K562 (cell line): ENCODE measurements around the gene UBXN2A. TPM values are rescaled to one million over a fixed set of nuclear protein-coding genes. Genes with fewer than 3 reads are reported as not detected.

Experiments used
- BRD4 ChIP-seq: fragments of 200-600 bp; sonication (generic); IDR thresholded peaks from 2 replicates; pipeline ENCODE4 v1.6.1; 2017; ENCODE audit warnings: inconsistent platforms
- CBX8 ChIP-seq: fragments of 200-600 bp; sonication (generic); IDR thresholded peaks from 2 replicates; pipeline ENCODE4 v1.6.1; 2012; ENCODE audit warnings: borderline replicate concordance, mixed run types, low read depth, mild to moderate bottlenecking, moderate library complexity, mixed read lengths, low read length, control low read depth, inconsistent platforms; ENCODE audit not compliant: poor library complexity, severe bottlenecking; ENCODE audit errors: extremely low read depth
- CEBPG ChIP-seq, 3 experiments: fragments of 200-800 bp in 1 of 3; sonication (Bioruptor generic) in 1 of 3; sonication (generic) in 1 of 3; formaldehyde crosslinking in 1 of 3; IDR thresholded peaks in 2 of 3; conservative IDR thresholded peaks in 1 of 3; 2 replicates each; pipeline versions ENCODE4 v1.6.1 to v1.8.0; 2016 to 2022; ENCODE audit warnings: missing compliant biosample characterization in 2 of 3, missing genetic modification characterization in 2 of 3, mild to moderate bottlenecking in 1 of 3, missing genetic modification reagents in 1 of 3
- CREB1 ChIP-seq, 2 experiments: sonication (generic) in 1 of 2; formaldehyde crosslinking in 1 of 2; IDR thresholded peaks; 2 replicates each; pipeline versions ENCODE4 v1.6.1 to v1.8.0; 2012 to 2022; ENCODE audit warnings: inconsistent platforms in 1 of 2, mild to moderate bottlenecking in 1 of 2, missing genetic modification reagents in 1 of 2, moderate library complexity in 1 of 2
- FOXP1 ChIP-seq: sonication (generic); formaldehyde crosslinking; IDR thresholded peaks from 2 replicates; pipeline ENCODE4 v1.8.0; 2022; ENCODE audit warnings: mild to moderate bottlenecking, missing genetic modification reagents
- HSF4 ChIP-seq: fragments of 250-450 bp; sonication (Bioruptor Pico); IDR thresholded peaks from 2 replicates; pipeline ENCODE4 v2.1.2; 2022; ENCODE audit warnings: mild to moderate bottlenecking, moderate library complexity, borderline replicate concordance
- IFI16 ChIP-seq: fragments of 250-450 bp; sonication (Bioruptor Pico); IDR thresholded peaks from 2 replicates; pipeline ENCODE4 v2.1.2; 2022; ENCODE audit warnings: mild to moderate bottlenecking, inconsistent platforms
- MED1 ChIP-seq: sonication (generic); formaldehyde crosslinking; IDR thresholded peaks from 2 replicates; pipeline ENCODE4 v1.8.1; 2023; ENCODE audit warnings: missing genetic modification reagents, borderline replicate concordance
- PHB2 ChIP-seq: fragments of 450-650 bp; IDR thresholded peaks from 2 replicates; pipeline ENCODE4 v1.6.1; 2017; ENCODE audit warnings: low read depth
- PHTF2 ChIP-seq: fragments of 250-450 bp; sonication (Bioruptor Pico); IDR thresholded peaks from 2 replicates; pipeline ENCODE4 v1.5.0; 2021; ENCODE audit warnings: mild to moderate bottlenecking
- ZBED1 ChIP-seq: IDR thresholded peaks from 2 replicates; pipeline ENCODE4 v1.6.1; 2014
- ZC3H8 ChIP-seq: fragments of 450-650 bp; IDR thresholded peaks from 2 replicates; pipeline ENCODE4 v1.6.1; 2017
- ZNF165 ChIP-seq: fragments of 250-450 bp; sonication (Bioruptor Pico); IDR thresholded peaks from 2 replicates; pipeline ENCODE4 v1.4.0; 2020; ENCODE audit warnings: borderline replicate concordance
- ZNF644 ChIP-seq: fragments of 200-800 bp; sonication (Bioruptor generic); IDR thresholded peaks from 2 replicates; pipeline ENCODE4 v1.6.1; 2016; ENCODE audit warnings: low read depth, missing genetic modification characterization, missing compliant biosample characterization
- ZNF717 ChIP-seq: fragments of 250-450 bp; sonication (Bioruptor Pico); IDR thresholded peaks from 2 replicates; pipeline ENCODE4 v1.5.0; 2021
- polyA plus RNA-seq, 8 experiments: library from polyadenylated mRNA; depleted of rRNA in 4 of 8; stranded (reverse) in 5 of 8; unstranded in 3 of 8; fragments of >200 nt; fragmentation: Nextera tagmentation in 2 of 8; fragmentation: Illumina TruSeq in 1 of 8; extraction: Ambion mirVana in 2 of 8; extraction: Trizol in 1 of 8; gene quantifications; 2 replicates each; pipeline versions ENCODE4 v1.2.1 to v1.2.3, GENCODE V29; 2011 to 2014; ENCODE audit warnings: inconsistent platforms in 1 of 8, missing spikeins in 1 of 8
- total RNA-seq, 7 experiments: library from RNA; depleted of rRNA in 6 of 7; stranded (reverse); fragments of >200 nt in 6 of 7; fragmentation: Illumina TruSeq in 2 of 7; extraction: Trizol in 2 of 7; gene quantifications; 2 replicates each; pipeline versions ENCODE4 v1.2.1 to v1.2.3, GENCODE V29; 2011 to 2021; ENCODE audit warnings: low replicate concordance in 1 of 7
- TF ChIP-seq, protein P1 (sequence below): sonication (generic); formaldehyde crosslinking; IDR thresholded peaks from 2 replicates; pipeline ENCODE4 v1.8.1; 2023; ENCODE audit warnings: mild to moderate bottlenecking, missing genetic modification reagents
- TF ChIP-seq, protein P2 (sequence below): fragments of 250-450 bp; sonication (Bioruptor Pico); IDR thresholded peaks from 2 replicates; pipeline ENCODE4 v1.4.0; 2020; ENCODE audit warnings: borderline replicate concordance
- TF ChIP-seq, protein P3 (sequence below): fragments of 250-450 bp; sonication (Bioruptor Pico); IDR thresholded peaks from 2 replicates; pipeline ENCODE4 v1.5.0; 2021
- TF ChIP-seq, protein P4 (sequence below): IDR thresholded peaks from 2 replicates; pipeline ENCODE4 v1.6.1; 2014; ENCODE audit warnings: antibody characterized with exemption
- TF ChIP-seq, protein P5 (sequence below): sonication (generic); formaldehyde crosslinking; IDR thresholded peaks from 2 replicates; pipeline ENCODE4 v1.8.0; 2022; ENCODE audit warnings: missing genetic modification reagents, mild to moderate bottlenecking, borderline replicate concordance

Gene UBXN2A
- total and polyA plus RNA-seq, 9 of the 15 experiments (the other 6 are each of a cell fraction or from before 2014, with no cell fraction given) = 3.4 to 25.6 (median 16.0) TPM

DNA sequence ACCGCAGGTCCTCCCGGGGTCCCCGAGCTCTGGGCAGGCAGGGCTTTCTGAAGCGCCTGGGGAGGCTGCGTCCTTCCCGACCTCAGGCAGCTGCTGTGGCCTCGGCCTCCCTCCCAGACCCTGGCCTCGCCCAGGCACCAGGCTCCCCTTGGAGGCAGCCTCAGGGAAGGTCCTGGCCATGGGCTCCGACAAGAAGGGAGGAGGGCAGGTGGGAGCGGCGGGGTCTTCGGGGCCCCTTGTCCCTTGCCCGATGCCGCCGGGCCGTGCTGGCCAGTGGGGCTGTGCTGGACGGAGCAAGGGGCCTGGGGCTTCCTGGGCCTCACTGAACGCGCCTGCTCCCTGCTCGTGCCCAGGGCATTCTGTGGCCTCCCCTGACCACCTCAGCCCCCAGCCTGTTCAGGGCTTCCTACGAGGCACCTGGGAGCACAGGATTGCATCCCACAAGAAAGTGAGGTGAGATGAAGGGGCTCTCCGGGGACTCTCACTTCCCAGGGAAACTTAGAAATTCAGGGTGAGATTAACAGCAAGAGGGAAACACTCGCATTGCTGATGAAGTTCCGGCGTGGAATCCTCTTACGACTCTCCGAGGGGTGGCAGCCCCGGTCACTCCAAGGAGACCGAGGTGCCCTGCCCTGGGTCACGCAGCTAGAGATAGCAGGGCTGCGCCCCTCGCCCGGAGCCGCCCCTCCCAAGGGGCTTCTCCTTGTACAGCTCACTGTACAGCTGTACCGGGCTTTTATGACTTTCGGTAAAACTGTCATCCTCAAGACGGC is 70.4 kb downstream of the UBXN2A start (continued):
- TF ChIP-seq, protein P1, sequence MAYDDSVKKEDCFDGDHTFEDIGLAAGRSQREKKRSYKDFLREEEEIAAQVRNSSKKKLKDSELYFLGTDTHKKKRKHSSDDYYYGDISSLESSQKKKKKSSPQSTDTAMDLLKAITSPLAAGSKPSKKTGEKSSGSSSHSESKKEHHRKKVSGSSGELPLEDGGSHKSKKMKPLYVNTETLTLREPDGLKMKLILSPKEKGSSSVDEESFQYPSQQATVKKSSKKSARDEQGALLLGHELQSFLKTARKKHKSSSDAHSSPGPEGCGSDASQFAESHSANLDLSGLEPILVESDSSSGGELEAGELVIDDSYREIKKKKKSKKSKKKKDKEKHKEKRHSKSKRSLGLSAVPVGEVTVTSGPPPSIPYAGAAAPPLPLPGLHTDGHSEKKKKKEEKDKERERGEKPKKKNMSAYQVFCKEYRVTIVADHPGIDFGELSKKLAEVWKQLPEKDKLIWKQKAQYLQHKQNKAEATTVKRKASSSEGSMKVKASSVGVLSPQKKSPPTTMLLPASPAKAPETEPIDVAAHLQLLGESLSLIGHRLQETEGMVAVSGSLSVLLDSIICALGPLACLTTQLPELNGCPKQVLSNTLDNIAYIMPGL (CRISPR knock-in tag) = no peak
- TF ChIP-seq ZC3H8 (no peak), CREB1 (IDR thresholded peaks at IDR 0.05) (no peak), CREB1 (CRISPR knock-in tag; IDR thresholded peaks at IDR 0.05) (no peak), IFI16 (CRISPR knock-in tag) (no peak), CEBPG (CRISPR knock-in tag; IDR thresholded peaks at IDR 0.05) (no peak), CEBPG (tag; conservative IDR thresholded peaks at IDR 0.05 in 1 of 2, IDR thresholded peaks at IDR 0.05 in 1 of 2) (no peak), ZNF644 (tag) (no peak), CBX8 (no peak), PHB2 (no peak), ZNF165 (CRISPR knock-in tag) (0 out of 2 replicates have a peak, but pooled peaks have one; percentile 22), ZBED1 (no peak), BRD4 (no peak), FOXP1 (CRISPR knock-in tag) (0 out of 2 replicates have a peak, but pooled peaks have one; percentile 56), PHTF2 (CRISPR knock-in tag) (no peak), ZNF717 (CRISPR knock-in tag) (no peak), MED1 (CRISPR knock-in tag) (no peak), HSF4 (CRISPR knock-in tag) (no peak)
- TF ChIP-seq, protein P2, sequence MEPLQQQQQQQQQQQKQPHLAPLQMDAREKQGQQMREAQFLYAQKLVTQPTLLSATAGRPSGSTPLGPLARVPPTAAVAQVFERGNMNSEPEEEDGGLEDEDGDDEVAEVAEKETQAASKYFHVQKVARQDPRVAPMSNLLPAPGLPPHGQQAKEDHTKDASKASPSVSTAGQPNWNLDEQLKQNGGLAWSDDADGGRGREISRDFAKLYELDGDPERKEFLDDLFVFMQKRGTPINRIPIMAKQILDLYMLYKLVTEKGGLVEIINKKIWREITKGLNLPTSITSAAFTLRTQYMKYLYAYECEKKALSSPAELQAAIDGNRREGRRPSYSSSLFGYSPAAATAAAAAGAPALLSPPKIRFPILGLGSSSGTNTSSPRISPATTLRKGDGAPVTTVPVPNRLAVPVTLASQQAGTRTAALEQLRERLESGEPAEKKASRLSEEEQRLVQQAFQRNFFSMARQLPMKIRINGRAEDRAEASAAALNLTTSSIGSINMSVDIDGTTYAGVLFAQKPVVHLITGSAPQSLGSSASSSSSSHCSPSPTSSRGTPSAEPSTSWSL = no peak
- TF ChIP-seq, protein P3, sequence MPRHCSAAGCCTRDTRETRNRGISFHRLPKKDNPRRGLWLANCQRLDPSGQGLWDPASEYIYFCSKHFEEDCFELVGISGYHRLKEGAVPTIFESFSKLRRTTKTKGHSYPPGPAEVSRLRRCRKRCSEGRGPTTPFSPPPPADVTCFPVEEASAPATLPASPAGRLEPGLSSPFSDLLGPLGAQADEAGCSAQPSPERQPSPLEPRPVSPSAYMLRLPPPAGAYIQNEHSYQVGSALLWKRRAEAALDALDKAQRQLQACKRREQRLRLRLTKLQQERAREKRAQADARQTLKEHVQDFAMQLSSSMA (CRISPR knock-in tag) = no peak
- TF ChIP-seq, protein P4, sequence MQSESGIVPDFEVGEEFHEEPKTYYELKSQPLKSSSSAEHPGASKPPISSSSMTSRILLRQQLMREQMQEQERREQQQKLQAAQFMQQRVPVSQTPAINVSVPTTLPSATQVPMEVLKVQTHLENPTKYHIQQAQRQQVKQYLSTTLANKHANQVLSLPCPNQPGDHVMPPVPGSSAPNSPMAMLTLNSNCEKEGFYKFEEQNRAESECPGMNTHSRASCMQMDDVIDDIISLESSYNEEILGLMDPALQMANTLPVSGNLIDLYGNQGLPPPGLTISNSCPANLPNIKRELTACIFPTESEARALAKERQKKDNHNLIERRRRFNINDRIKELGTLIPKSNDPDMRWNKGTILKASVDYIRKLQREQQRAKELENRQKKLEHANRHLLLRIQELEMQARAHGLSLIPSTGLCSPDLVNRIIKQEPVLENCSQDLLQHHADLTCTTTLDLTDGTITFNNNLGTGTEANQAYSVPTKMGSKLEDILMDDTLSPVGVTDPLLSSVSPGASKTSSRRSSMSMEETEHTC = no peak
- TF ChIP-seq, protein P5, sequence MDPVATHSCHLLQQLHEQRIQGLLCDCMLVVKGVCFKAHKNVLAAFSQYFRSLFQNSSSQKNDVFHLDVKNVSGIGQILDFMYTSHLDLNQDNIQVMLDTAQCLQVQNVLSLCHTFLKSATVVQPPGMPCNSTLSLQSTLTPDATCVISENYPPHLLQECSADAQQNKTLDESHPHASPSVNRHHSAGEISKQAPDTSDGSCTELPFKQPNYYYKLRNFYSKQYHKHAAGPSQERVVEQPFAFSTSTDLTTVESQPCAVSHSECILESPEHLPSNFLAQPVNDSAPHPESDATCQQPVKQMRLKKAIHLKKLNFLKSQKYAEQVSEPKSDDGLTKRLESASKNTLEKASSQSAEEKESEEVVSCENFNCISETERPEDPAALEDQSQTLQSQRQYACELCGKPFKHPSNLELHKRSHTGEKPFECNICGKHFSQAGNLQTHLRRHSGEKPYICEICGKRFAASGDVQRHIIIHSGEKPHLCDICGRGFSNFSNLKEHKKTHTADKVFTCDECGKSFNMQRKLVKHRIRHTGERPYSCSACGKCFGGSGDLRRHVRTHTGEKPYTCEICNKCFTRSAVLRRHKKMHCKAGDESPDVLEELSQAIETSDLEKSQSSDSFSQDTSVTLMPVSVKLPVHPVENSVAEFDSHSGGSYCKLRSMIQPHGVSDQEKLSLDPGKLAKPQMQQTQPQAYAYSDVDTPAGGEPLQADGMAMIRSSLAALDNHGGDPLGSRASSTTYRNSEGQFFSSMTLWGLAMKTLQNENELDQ = no peak
